NCI-H1092 (cell line): ENCODE measurements around the gene THUMPD3.
A peak's percentile ranks its signal among the peaks of the same experiment; 100 is the strongest.

Experiments used
- DNase-seq: peaks from one replicate; lab custom pipeline; 2025; lab: John Stamatoyannopoulos, UW

THUMPD3 gene

DNA sequence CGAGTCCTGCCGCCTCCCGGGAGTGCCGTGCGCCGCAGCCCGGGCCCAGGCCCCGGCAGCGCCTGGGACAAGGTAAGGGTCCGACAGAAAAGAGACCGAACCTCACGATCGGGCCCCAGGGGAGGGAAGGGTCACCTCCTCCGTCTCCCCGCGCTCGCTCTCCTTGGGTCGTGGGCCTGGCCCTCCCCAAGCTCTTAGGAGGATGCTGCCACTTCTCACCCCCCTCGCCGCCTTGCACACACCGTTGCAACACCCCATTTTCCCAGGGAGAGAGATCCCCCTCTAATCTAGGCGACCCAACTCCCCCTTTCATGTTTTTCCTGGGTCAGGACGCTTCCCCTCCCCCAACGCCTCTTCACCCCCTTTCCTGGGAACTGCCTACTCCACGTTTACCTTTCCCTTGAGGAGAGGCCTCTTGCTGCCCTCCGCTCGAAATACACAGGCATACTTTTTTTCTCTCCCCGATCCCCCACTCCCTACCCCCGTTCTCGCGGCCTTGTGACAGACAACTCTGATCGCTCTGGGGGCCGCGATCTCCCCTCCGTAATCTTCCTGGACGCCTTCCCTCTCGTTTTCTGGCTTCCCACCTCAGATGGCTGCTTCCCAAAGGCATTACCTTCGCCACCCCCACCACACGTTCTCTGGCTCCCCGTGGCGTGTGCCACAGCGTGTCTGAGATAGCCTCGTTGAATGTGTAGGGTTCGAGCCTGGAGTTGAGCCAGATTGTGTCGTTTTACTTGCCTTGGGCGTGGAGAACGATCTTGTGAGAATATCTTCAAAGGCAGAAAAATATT, 35.2 kb downstream of the THUMPD3 start:
- DNase-seq = no peak

DNA sequence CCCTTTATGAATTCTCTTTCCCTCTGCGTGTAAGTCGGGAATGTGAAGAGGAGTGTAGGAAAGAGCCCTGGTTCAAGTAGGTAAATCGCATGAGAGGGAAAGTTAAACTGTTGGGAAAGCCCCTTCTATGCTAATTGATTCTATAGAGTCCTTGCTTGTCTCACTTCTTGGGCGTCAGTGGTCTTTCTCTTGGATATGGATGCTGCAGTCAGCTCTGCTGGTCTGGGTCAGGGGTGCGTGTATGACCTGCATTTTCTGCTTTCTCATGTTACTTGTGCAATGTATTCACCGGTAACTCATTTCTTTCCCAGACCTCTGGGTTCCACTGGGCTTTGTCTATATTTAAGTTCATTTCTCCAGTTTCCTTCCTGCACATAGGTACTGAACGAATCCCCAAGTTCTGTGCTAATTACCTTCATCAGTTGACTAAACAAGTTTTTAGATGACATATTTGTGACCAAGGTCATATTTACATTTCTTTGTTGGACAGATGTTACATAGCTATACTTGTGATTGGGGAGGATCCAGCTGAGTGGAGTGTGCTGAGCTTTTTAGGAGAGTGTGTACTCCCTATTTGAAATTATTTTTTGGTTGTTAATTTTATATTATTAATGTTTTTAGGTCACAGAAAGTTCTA, 36.0 kb downstream of the THUMPD3 start:
- no peak for DNase-seq

DNA sequence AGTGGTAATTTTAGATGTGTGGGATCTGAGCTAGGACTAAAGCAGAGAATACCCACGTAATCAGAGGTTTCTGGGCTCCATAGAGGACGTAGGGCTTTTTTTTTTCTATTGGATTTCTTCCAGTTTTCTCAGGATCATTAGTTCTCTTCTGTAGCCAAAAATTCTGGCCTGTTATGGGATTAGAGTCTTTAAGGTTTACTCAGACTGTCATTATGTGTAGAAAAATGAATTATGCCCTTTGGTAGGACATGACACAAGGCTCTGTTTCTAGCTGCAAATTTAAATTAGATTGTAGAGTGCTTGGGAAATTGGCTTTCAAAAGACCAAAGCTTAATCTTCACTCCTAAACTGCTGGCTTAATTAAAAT, 36.5 kb downstream of the THUMPD3 start:
- no peak for DNase-seq

DNA sequence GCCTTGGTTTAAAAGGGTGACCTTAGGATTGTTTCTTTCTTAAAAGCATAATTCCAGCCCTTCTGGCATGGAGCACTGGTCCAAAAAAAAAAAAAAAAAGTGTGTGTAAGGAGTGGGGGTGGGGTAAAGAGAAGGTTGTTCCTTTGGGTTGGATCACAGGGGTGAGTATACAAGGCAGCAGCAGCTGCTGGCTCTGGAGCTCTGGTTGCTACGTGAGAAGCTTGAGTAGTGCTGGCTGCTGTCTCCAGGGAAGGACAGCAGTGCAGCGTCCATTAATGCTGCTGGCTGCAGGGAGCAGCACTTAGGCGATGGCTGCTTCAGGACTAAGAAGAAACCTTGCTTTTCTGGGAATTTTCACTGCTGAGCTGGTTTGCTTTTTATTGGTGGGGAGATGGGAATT, 36.9 kb downstream of the THUMPD3 start:
- peak; percentile 69 for DNase-seq

DNA sequence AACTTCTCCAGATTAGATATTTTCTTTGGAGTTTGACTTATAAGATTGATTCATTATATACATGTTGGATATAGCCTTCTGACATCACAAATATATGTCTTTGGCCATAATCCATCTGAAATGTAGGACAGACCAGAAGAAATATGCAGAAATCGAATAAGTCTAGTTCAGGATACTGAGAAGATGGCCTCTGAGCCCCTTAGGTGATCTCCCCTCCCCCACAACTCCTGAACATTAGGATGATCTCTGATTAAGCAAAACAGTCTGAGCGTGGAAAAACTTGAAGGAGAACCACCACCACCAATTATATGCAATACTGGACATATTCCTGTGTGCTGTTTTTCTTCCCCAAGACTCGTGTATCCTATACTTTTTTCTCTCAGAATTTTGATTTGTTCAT, 37.8 kb downstream of the THUMPD3 start:
- no peak for DNase-seq

DNA sequence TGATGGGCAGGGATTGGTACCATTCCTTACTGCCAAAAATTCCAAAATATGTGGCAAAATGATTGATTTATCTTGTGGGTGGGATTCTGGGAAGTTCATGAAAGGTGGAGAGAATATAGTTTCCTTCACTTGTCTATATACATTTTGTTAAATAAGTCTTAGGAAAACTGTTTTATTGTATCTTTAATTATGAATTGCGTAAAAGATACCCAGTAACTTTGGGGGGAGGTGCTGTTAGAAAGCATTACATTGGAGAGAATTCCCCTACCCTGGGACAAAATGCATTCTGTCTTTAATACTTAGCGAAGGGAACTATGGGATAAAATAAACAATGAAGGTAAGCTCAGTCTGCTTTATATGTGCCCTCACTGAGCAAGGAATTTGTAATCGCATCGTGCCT, 39.1 kb downstream of the THUMPD3 start:
- no peak for DNase-seq

DNA sequence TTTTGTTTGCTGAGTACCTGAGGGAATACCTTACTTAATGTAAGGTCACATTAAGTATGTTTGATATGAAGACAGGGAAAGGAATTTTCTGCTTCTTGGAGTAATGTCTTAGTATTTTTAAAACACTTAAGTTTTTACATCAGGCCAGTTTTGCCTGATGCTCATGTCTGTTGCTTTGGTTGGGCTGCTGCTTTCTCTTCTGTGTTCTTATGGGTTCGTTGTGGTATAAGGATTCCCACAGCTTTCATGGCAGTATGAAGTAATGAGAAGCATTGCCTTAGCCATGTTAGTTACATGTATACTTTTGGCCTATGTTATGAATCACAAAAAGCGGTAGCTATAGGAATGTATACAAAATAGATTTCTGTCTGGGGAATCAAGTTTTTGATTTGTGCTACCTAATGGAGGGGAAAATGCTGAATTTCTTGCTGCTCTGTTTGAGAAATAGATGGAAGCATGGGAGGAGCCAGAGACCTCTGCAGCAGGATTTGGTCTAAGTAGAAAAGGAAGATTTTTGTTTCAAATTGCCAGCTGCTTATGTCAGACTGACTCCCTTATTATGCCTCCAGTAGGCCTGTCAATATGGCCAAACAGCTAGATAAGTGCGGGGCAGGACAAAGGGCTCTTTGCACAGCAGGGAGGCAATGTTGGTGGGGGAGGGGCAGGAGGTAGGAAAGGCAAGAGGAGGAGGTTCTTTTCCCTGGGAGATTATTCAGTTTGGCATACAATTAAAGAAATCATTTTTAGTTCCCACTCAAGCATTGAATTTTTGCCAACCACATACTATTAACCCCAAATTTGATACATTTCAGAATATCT, 39.8 kb downstream of the THUMPD3 start:
- DNase-seq = peak; percentile 7

DNA sequence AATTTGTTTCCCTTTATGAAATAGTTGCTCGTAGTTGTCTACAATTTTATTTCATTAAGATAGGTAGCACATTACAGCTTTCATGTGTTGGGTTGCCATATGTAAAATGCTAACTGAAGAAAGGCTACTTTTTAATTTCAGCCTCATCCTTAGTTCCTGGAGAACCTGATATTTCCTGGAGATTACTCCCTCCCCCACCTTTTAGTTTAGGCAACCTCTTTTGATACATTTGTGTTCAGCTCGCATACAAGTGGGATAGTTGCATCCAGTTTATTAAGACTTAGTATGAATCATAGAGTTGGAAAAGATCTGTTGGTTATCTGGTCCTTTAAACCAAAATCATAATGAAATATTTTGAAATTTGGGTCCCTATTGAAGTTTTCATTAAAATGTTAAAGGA, 40.6 kb downstream of the THUMPD3 start:
- DNase-seq = no peak

DNA sequence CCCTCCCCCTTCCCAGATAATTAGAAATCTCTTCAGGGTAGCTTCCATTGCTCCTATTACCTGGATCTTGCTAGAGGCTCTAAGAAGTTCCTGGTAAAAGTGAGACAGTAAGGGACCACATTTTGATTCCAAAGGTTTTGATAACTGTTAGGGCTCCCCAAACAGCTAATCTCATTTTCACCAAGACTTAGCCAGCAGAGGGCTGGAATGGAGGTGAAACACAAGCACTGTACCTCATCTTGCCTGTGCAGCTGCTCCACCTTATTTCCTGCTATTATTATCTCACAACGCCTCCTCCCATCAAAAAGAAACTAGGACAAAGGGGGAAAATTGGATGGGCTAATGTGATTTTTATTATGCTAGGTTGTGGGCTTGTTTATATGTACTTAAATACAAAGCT, 41.8 kb downstream of the THUMPD3 start:
- no peak for DNase-seq

DNA sequence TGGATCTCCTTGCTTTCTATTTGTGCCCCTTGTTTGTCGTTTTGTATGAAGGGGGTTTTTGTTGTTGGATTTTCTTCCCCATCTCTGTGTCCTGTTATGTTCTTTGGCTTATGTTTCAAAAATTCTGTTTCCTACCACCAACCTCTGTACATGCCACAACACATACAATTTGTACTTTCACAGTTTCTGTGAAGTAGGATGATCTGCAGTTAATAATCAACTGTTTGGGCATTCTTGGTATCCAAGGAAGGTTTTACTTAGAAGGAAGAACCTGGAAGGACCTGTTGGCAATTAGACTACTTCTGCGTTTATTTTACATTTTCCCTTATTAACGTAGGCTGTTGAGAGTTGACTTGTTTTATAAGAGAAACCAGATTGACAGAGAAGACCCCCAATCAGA, 42.9 kb downstream of the THUMPD3 start:
- DNase-seq = no peak

DNA sequence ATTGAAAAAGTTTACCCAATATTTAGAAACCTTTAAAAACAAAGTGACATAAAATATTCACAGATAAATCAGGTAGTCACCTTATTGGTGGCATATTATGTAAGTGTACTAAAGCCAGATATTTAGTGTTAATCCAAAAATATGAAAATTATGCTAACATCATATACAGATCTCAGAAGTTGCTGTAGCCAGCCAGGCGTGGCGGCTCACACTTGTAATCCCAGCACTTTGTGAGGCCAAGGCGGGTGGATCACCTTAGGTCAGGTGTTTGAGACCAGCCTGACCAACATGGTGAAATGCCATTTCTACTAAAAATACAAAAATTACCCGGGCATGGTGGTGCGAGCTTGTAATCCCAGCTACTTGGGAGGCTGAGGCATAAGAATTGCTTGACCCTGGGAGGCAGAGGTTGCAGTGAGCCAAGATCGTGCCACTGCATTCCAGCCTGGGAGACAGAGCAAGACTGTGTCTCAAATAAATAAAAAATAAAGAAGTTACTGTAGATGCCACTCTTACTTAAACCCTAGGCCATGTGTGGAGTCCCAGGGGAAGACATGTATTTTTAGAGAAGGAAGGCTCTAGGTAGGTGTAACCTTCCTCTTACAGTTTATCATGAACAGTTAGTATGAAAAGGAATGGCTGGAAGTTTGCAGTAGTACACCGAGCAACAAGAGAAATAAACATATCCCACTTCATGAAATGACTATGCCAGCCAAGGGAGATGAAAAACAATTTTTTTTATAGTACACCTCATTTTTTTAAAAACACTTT, 44.2 kb downstream of the THUMPD3 start:
- DNase-seq = no peak

DNA sequence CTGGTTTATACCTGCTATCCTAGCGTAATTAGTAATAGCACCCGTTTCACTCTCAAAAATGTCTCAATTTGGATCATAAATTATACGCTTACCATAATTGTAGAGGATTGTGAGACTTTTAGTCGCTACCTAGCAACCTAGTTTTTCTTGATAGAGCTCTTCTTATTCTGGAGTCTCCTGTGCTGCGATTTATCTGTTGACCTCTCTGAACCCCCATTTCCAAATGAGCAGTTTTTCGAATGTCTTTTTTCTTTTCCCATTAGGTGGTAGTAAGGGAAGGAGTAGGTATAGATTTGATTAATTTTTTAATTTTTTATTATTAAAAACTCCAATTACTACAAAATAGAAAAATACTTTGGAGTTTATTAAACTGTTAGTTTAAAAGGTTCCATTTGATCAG, 45.2 kb downstream of the THUMPD3 start:
- no peak for DNase-seq

DNA sequence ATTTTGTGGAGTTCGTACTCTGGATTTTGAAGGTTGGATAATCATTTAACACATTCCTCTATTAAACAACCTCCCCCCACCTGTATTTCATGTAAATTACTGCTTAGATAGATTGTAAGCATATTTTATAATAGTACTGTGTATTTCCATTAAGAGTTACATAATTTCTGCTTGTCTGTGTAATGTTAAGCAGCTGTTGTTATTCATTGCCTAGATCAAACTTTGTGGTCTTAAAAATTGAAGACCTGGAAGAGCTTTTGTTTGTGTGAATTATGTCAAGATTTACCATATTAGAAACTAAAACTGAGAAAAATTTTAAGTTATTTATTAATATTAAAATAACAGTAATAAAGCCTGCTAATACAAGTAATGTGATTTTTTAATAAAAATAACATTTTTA, 45.7 kb downstream of the THUMPD3 start:
- no peak for DNase-seq

DNA sequence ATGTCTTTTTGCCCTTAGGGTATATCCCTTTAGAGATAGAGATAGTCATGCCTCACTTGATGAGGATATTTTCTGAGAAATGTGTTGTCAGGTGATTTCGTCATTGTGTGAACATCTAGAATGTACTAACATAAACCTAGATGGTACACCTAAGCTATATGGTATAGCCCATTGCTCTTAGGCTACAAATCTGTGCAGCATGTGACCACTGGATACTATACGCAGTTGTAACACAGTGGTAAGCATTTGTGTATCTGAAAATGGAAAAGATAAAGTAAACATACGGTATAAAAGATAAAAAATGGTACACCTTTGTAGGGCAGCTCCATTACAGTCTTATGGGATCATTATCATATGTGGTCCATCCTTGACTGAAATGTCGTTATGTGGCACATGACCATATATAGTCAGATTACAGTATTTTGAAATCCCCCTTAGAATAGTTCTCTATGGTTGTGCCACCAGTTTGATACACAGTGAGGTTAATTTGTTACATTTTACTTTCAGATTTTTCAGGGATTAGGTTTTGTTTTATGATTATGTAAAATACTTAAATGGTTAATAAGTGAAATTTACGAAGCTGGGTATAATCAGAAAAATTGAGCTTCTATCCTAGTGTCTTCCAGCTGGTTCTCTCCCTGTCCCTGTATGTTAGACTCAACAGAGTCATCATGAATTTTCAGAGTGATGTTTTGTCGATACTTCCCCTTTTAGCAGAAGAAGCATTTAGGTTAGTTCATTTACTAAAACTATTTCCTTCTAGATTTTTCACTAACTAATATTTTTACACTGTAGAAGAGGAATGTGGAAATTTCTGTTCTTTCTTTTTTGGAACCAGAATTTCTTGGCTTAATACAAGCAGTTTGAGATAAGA, 47.4 kb downstream of the THUMPD3 start:
- DNase-seq = no peak

DNA sequence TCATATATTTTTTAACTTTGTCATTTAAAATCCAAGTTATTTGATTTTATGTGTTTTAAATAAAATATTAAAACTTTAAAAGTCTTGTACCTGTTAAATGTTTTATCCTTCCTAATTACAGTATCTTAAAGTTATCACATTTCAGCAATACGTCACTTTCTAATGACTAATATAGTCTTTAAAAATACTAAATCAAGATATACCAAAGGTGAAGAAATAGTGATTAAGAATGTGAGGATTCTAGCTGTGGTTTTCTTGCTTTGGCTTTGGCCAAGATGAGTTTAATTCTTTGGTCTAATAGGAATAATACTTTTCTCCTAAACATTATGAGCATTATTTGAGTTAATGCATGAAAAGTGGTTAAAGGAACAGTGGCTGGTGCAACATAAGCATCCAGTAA, 48.4 kb downstream of the THUMPD3 start:
- DNase-seq = no peak

DNA sequence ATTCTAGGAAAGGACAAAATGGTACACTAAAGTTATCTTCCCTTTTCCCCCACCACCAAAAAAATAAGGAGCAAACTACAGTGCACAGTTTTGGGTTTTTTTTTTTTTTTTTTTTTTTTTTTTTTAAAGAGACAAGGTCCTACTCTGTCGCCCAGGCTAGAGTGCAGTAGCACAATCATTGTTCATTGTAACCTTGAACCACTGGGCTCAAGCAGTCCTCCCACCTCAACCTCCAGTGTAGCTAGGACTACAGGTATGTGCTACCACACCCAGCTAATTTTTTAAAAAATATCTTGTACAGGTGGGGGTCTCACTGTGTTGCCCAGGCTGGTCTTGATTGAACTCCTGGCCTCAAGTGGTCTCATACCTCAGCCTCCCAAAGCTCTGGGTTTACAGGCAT, 49.4 kb downstream of the THUMPD3 start:
- DNase-seq = no peak

DNA sequence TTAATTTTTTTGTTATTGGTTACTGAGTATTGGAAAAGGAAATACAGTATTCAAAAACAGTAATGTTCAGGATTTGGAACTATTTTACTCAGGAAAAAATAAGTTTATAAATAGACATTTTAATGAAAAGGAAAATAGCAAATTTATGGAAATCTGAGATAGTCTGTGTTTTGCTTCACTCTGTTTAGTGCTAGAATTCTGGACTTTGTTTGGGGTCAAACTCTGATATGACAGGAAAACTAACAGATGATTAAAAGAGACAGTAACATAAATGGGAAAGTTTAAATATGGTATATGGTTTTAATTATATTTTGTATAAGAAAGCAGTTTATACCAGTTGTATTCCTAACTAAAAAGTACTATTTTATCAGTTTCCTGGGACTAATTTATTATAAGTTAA, 52.0 kb downstream of the THUMPD3 start:
- DNase-seq = no peak

DNA sequence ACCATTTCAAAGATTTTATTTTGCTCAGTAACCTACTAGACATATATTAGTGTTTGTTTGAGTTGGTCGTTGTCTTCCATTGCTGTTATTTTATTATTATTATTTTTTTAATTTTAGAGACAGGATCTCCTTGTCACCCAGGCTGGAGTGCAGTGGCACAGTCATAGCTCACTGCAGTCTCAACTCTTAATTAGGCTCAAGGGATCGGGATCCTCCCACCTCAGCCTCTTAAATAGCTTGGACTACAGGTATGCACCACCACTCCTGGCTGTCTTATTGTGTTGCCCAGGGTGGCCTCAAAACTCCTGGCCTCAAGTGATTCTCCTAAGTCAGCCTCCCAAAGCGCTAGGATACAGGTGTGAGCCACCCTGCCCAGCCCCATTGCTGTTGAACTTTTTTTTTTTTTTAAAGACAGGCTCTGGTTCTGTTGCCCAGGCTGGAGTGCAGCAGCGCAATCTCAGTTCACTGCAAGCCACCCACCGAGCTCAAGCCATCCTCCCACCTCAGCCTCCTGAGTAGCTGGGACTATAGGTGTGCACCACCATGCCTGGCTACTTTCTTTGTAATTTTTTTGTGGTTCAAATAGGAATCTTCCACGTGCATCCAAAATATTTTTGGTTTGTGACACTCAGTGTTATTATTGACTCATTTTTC, 52.8 kb downstream of the THUMPD3 start:
- no peak for DNase-seq

DNA sequence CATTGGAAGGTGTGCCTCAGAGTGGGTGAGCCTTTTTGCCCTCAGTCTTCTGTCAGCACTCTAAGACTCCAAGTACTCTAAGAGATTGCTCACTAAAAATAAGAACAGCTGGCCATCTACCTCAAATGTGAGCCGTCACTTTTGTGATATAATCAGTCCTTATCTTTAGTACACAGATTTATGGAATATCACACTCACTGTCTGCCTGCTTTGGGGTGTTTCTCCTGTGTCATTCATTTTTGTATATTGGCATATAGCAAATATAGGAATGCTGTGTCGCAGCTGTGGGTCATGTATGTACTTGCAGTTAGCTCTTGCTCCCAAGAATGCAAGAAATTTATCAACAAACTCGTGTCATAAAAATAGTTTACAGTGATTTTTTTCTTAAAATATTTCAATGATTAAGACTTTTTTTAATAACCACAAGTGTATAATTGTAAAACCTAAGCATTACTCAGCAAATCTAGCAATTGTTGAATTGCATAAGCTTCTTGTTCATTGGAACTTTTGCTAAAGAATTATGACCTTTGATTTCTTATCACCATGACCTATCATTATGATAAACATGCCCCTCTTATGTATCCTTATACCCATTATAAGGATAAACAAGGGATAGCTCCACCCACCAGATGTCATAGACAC, 53.4 kb downstream of the THUMPD3 start:
- no peak for DNase-seq

DNA sequence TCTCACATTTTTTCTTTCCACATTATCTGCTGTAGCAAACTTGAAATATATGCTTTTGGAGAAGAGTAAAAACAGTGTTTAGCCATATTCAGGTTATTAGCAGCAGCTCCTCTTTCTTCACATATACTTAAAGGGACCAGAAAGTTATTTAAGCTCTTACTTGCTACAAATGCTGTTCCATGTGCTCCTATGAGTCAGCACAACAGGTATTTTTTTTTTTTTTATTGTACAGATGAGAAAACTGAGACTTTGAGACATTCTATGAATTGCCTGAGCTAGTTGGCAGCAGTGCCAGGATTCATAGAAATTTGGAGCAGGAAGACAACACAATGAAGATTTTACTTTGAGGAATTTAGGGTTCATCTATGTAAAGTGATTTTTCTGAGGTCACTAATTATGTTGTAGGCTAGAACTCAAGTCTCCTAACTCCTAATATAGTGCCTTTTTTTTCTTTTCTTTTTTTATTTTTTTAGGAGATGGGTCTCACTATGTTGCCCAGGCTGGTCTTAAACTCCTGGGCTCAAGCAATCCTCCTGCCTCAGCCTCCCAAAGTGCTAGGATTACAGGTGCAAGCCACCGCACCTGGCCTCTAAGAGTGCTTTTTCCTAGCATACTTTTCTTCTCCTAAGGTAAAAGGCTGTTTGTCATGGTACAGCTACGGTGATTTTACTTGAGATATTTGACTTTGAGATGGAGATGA, 58.1 kb downstream of the THUMPD3 start:
- no peak for DNase-seq
